ENCODE data around the gene C3orf20.

C3orf20 gene

DNA sequence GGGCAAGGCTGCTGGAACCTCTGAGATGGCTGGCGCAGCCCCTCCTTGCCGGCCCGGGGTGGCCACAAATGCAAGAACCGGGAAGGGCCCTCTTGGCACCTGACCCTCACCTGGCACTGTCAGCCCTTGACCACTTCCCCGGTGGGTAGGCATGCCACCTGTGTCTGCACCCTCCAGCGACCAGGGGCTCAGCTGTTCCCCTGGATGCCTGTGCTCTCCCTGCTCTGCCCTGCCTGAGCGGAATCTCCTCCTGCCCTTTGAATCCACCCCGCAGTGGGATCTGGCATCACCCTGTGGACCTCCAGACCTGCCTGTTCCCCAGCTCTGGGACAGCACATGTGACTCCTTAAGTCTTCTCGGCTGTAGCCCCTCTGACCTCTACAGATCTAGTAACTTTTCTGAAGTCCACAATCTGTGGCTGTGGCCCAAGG lies 117.8 kb downstream of the C3orf20 start:
- no peak overlapping the region for H3K27ac ChIP-seq (ENCODE audit: insufficient read depth, low read depth, low read length, poor library complexity, severe bottlenecking)
- no peaks in the 10 kb centered on the region for H3K27me3 ChIP-seq (ENCODE audit: control insufficient read depth, insufficient read depth, low read length, poor library complexity, severe bottlenecking)
- peaks cover 5% of the 10 kb centered on the region for H3K4me1 ChIP-seq (ENCODE audit: control insufficient read depth, insufficient read depth, low read length)
- 92% methylated on average over 9 of the region's 9 CpGs for WGBS, 2 experiments
- H3K9me3 ChIP-seq (ENCODE audit: control insufficient read depth, low read length): no peaks in the 10 kb centered on the region
- H3K36me3 ChIP-seq (ENCODE audit: control insufficient read depth, insufficient read depth, low read length): no peaks in the 10 kb centered on the region
- no peak overlapping the region for H3K4me3 ChIP-seq (ENCODE audit: insufficient read depth, low read depth, low read length)

DNA sequence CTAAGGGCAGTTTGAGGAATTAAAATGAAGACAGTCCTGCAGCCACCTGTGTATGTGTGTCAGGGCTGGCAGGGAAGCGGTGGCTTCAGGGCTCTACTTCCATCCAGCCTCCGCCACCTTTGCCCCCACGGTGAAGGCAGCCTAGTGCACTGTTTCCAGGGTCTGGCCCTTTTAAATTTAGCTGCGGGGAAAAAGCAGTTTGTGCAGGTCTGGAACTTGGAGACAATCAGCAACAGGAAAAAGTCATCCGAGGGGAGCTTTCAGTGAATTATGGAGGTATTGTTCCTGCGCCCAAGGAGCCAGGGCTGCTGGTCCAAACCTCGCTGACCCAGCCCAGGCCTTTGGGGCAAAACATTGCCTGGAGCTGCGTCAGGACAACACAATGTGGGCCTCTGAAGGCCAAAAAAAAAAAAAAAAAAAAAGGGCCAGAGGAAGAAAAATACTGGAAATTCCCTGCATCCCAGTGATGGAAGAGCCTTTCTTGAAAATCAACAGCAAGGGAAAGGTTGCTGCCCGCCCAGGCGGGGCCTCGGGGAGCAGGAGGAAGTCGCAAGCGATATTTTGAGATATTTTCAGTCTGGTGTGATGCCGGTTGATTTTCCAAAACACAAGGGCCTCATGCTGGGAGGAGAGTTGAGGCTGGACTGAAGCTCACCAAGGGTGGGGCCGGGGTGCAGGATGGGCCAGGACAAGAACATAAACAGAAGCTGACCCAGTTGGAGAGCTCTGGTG lies 118.4 kb downstream of the C3orf20 start:
- no peak overlapping the region for H3K27ac ChIP-seq (ENCODE audit: insufficient read depth, low read depth, low read length, poor library complexity, severe bottlenecking)
- H3K4me1 ChIP-seq (ENCODE audit: control insufficient read depth, insufficient read depth, low read length): peaks cover 5% of the 10 kb centered on the region
- no peaks in the 10 kb centered on the region for H3K27me3 ChIP-seq (ENCODE audit: control insufficient read depth, insufficient read depth, low read length, poor library complexity, severe bottlenecking)
- H3K36me3 ChIP-seq (ENCODE audit: control insufficient read depth, insufficient read depth, low read length): no peaks in the 10 kb centered on the region
- WGBS, 2 experiments: 84 to 86% methylated on average over 15 of the region's 15 CpGs
- no peaks in the 10 kb centered on the region for H3K9me3 ChIP-seq (ENCODE audit: control insufficient read depth, low read length)
- H3K4me3 ChIP-seq (ENCODE audit: insufficient read depth, low read depth, low read length): no peak overlapping the region

- Histone ChIP-seq H3K27me3 (ENCODE audit: control insufficient read depth, insufficient read depth, low read length, poor library complexity, severe bottlenecking) (no peaks in the 10 kb centered on the region), H3K36me3 (ENCODE audit: control insufficient read depth, insufficient read depth, low read length) (no peaks in the 10 kb centered on the region)
- WGBS, 2 experiments: 88 to 93% methylated on average over 5 of the region's 5 CpGs
Observed at GRCh38 chr3:14793858-14794234, 118.9 kb downstream of the C3orf20 start.

DNA sequence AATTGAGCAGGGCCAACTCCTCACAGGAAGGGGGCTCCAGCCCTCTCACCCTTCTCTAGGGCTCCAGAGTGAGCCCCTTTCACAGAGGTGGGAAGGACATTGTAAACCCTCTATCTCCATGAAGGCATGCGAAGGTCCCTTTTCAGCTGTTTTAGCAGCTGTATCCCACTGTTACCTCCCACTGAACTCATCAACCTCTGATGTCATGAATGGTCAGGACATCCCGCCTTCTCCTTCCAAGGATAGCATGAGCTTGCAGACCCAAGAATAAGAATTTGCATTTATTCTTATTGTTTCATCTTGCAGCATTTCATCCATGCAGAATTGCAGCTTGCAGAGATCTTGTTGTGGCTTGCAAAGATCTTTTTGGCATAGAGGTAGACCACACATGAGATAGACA lies 119.5 kb downstream of the C3orf20 start:
- Histone ChIP-seq H3K9me3 (ENCODE audit: control insufficient read depth, low read length) (no peaks in the 10 kb centered on the region), H3K27ac (ENCODE audit: insufficient read depth, low read depth, low read length, poor library complexity, severe bottlenecking) (no peak overlapping the region), H3K4me3 (ENCODE audit: insufficient read depth, low read depth, low read length) (no peak overlapping the region), H3K36me3 (ENCODE audit: control insufficient read depth, insufficient read depth, low read length) (no peaks in the 10 kb centered on the region), H3K27me3 (ENCODE audit: control insufficient read depth, insufficient read depth, low read length, poor library complexity, severe bottlenecking) (no peaks in the 10 kb centered on the region), H3K4me1 (ENCODE audit: control insufficient read depth, insufficient read depth, low read length) (peaks cover 5% of the 10 kb centered on the region)
- WGBS, 2 experiments: 59 to 73% methylated on average over 2 of the region's 2 CpGs

More at GRCh38 chr3:14793858-14794234, 118.9 kb downstream of the C3orf20 start:
- no peaks in the 10 kb centered on the region for H3K9me3 ChIP-seq (ENCODE audit: control insufficient read depth, low read length)
- H3K4me3 ChIP-seq (ENCODE audit: insufficient read depth, low read depth, low read length): no peak overlapping the region
- H3K4me1 ChIP-seq (ENCODE audit: control insufficient read depth, insufficient read depth, low read length): peaks cover 5% of the 10 kb centered on the region
- H3K27ac ChIP-seq (ENCODE audit: insufficient read depth, low read depth, low read length, poor library complexity, severe bottlenecking): no peak overlapping the region

GRCh38 chr3:14795996-14796395 lies 121.1 kb downstream of the C3orf20 start:
- no peaks in the 10 kb centered on the region for H3K27me3 ChIP-seq (ENCODE audit: control insufficient read depth, insufficient read depth, low read length, poor library complexity, severe bottlenecking)
- no peaks in the 10 kb centered on the region for H3K9me3 ChIP-seq (ENCODE audit: control insufficient read depth, low read length)
- no peaks in the 10 kb centered on the region for H3K36me3 ChIP-seq (ENCODE audit: control insufficient read depth, insufficient read depth, low read length)
- no peak overlapping the region for H3K27ac ChIP-seq (ENCODE audit: insufficient read depth, low read depth, low read length, poor library complexity, severe bottlenecking)
- H3K4me3 ChIP-seq (ENCODE audit: insufficient read depth, low read depth, low read length): no peak overlapping the region
- WGBS, 2 experiments: 86 to 91% methylated on average over 2 of the region's 2 CpGs
- peaks cover 5% of the 10 kb centered on the region for H3K4me1 ChIP-seq (ENCODE audit: control insufficient read depth, insufficient read depth, low read length)

GRCh38 chr3:14796403-14797077 lies 121.6 kb downstream of the C3orf20 start:
- no peak overlapping the region for H3K27ac ChIP-seq (ENCODE audit: insufficient read depth, low read depth, low read length, poor library complexity, severe bottlenecking)

GRCh38 chr3:14797731-14798130 lies 122.8 kb downstream of the C3orf20 start:
- no peaks in the 10 kb centered on the region for H3K27me3 ChIP-seq (ENCODE audit: control insufficient read depth, insufficient read depth, low read length, poor library complexity, severe bottlenecking)
- H3K36me3 ChIP-seq (ENCODE audit: control insufficient read depth, insufficient read depth, low read length): no peaks in the 10 kb centered on the region
- H3K27ac ChIP-seq (ENCODE audit: insufficient read depth, low read depth, low read length, poor library complexity, severe bottlenecking): no peak overlapping the region
- no peaks in the 10 kb centered on the region for H3K9me3 ChIP-seq (ENCODE audit: control insufficient read depth, low read length)
- H3K4me1 ChIP-seq (ENCODE audit: control insufficient read depth, insufficient read depth, low read length): peaks cover 5% of the 10 kb centered on the region
- H3K4me3 ChIP-seq (ENCODE audit: insufficient read depth, low read depth, low read length): no peak overlapping the region
- 80 to 81% methylated on average over 4 of the region's 4 CpGs for WGBS, 2 experiments

More at GRCh38 chr3:14796403-14797077, 121.6 kb downstream of the C3orf20 start:
- H3K36me3 ChIP-seq (ENCODE audit: control insufficient read depth, insufficient read depth, low read length): no peaks in the 10 kb centered on the region
- H3K27me3 ChIP-seq (ENCODE audit: control insufficient read depth, insufficient read depth, low read length, poor library complexity, severe bottlenecking): no peaks in the 10 kb centered on the region
- no peaks in the 10 kb centered on the region for H3K9me3 ChIP-seq (ENCODE audit: control insufficient read depth, low read length)
- H3K4me3 ChIP-seq (ENCODE audit: insufficient read depth, low read depth, low read length): no peak overlapping the region
- WGBS, 2 experiments: 70 to 71% methylated on average over 14 of the region's 14 CpGs
- peaks cover 5% of the 10 kb centered on the region for H3K4me1 ChIP-seq (ENCODE audit: control insufficient read depth, insufficient read depth, low read length)

GRCh38 chr3:14798231-14798630 lies 123.3 kb downstream of the C3orf20 start:
- no peaks in the 10 kb centered on the region for H3K9me3 ChIP-seq (ENCODE audit: control insufficient read depth, low read length)
- no peaks in the 10 kb centered on the region for H3K36me3 ChIP-seq (ENCODE audit: control insufficient read depth, insufficient read depth, low read length)
- H3K4me1 ChIP-seq (ENCODE audit: control insufficient read depth, insufficient read depth, low read length): peaks cover 3% of the 10 kb centered on the region
- H3K27me3 ChIP-seq (ENCODE audit: control insufficient read depth, insufficient read depth, low read length, poor library complexity, severe bottlenecking): no peaks in the 10 kb centered on the region
- H3K27ac ChIP-seq (ENCODE audit: insufficient read depth, low read depth, low read length, poor library complexity, severe bottlenecking): no peak overlapping the region
- WGBS, 2 experiments: 93% methylated on average over 6 of the region's 6 CpGs
- H3K4me3 ChIP-seq (ENCODE audit: insufficient read depth, low read depth, low read length): no peak overlapping the region

DNA sequence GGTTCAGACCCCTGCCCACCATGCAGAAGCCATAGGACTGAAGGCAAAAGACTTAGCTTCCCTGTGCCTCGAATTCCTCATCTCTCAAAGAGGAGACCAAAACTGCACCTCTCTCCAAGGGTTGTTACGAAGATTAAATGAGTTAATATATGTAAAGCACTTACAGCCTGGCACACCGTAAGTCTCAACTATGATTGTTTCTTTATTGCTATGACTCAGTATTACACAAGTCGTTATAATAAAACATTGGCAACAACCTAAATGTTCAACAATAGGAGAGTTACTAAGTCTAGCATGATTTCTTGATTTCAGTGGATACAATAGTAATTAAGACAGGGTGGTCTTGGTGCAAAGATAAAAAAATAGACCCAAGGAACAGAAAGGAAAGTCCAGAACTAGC lies 124.2 kb downstream of the C3orf20 start:
- no peaks in the 10 kb centered on the region for H3K9me3 ChIP-seq (ENCODE audit: control insufficient read depth, low read length)

GRCh38 chr3:14801031-14801430 lies 126.1 kb downstream of the C3orf20 start:
- Histone ChIP-seq H3K4me3 (ENCODE audit: insufficient read depth, low read depth, low read length) (no peak overlapping the region), H3K4me1 (ENCODE audit: control insufficient read depth, insufficient read depth, low read length) (no peaks in the 10 kb centered on the region), H3K27me3 (ENCODE audit: control insufficient read depth, insufficient read depth, low read length, poor library complexity, severe bottlenecking) (no peaks in the 10 kb centered on the region), H3K9me3 (ENCODE audit: control insufficient read depth, low read length) (no peaks in the 10 kb centered on the region), H3K27ac (ENCODE audit: insufficient read depth, low read depth, low read length, poor library complexity, severe bottlenecking) (no peak overlapping the region), H3K36me3 (ENCODE audit: control insufficient read depth, insufficient read depth, low read length) (no peaks in the 10 kb centered on the region)
- WGBS, 2 experiments: 93 to 95% methylated on average over 9 of the region's 9 CpGs

More for the DNA sequence above, 124.2 kb downstream of the C3orf20 start:
- Histone ChIP-seq H3K36me3 (ENCODE audit: control insufficient read depth, insufficient read depth, low read length) (no peaks in the 10 kb centered on the region), H3K27me3 (ENCODE audit: control insufficient read depth, insufficient read depth, low read length, poor library complexity, severe bottlenecking) (no peaks in the 10 kb centered on the region), H3K4me1 (ENCODE audit: control insufficient read depth, insufficient read depth, low read length) (no peaks in the 10 kb centered on the region), H3K4me3 (ENCODE audit: insufficient read depth, low read depth, low read length) (no peak overlapping the region), H3K27ac (ENCODE audit: insufficient read depth, low read depth, low read length, poor library complexity, severe bottlenecking) (no peak overlapping the region)
- 81 to 100% methylated on average over 2 to 4 of the region's 4 CpGs for WGBS, 2 experiments
